Germinal center (tissue), 1 donor: ENCODE data around the gene FBXW8.
A peak's percentile ranks its signal among the peaks of the same experiment; 100 is the strongest.

Experiments
- DNase-seq: peaks from one replicate; pipeline ENCODE4 v3.0.0; 2012; ENCODE audit warnings: mixed read lengths, low spot score

The FBXW8 gene

GRCh38 chr12:116885491-116885890 lies 25.3 kb upstream of the FBXW8 start:
- peak; percentile 15 for DNase-seq

GRCh38 chr12:116887244-116887643 lies 23.5 kb upstream of the FBXW8 start:
- DNase-seq, result no peak

- no peak for DNase-seq
Measured at GRCh38 chr12:116887897-116888296, 22.9 kb upstream of the FBXW8 start.

- DNase-seq, result no peak
Measured at GRCh38 chr12:116890330-116890729, 20.4 kb upstream of the FBXW8 start.

- no peak for DNase-seq
Measured at GRCh38 chr12:116891019-116891418, 19.7 kb upstream of the FBXW8 start.

- no peak for DNase-seq
Measured at GRCh38 chr12:116892349-116893140, 18.2 kb upstream of the FBXW8 start.

GRCh38 chr12:116894913-116895312 lies 15.8 kb upstream of the FBXW8 start:
- no peak for DNase-seq

- DNase-seq, result no peak
Measured at GRCh38 chr12:116896411-116896924, 14.3 kb upstream of the FBXW8 start.

GRCh38 chr12:116897476-116897875 lies 13.3 kb upstream of the FBXW8 start:
- DNase-seq, result no peak

- DNase-seq, result no peak
Measured at GRCh38 chr12:116898669-116899068, 12.1 kb upstream of the FBXW8 start.

- no peak for DNase-seq
Measured at GRCh38 chr12:116901612-116902011, 9.1 kb upstream of the FBXW8 start.

- DNase-seq, result no peak
Measured at GRCh38 chr12:116903818-116904217, 6.9 kb upstream of the FBXW8 start.

- no peak for DNase-seq
Measured at GRCh38 chr12:116906285-116906684, 4.5 kb upstream of the FBXW8 start.

- DNase-seq, result no peak
Measured at GRCh38 chr12:116910280-116910644, 488 bp upstream of the FBXW8 start.

GRCh38 chr12:116915326-116915725 lies 4.6 kb downstream of the FBXW8 start:
- no peak for DNase-seq

- no peak for DNase-seq
Measured at GRCh38 chr12:116916122-116916521, 5.4 kb downstream of the FBXW8 start.

GRCh38 chr12:116916714-116917114 lies 6.0 kb downstream of the FBXW8 start:
- DNase-seq, result peak; percentile 26

GRCh38 chr12:116918464-116918863 lies 7.7 kb downstream of the FBXW8 start:
- no peak for DNase-seq

GRCh38 chr12:116919247-116919661 lies 8.5 kb downstream of the FBXW8 start:
- DNase-seq, result peak; percentile 60

GRCh38 chr12:116919706-116920485 lies 9.1 kb downstream of the FBXW8 start:
- no peak for DNase-seq

- DNase-seq, result no peak
Measured at GRCh38 chr12:116920939-116921338, 10.2 kb downstream of the FBXW8 start.

- no peak for DNase-seq
Measured at GRCh38 chr12:116922194-116922897, 11.6 kb downstream of the FBXW8 start.
